ENCODE results near the gene HOXB6.

HOXB6 gene

GRCh38 chr17:48564188-48565021 is 40.4 kb downstream of the HOXB6 start:
- no peak for DNase-seq

DNA sequence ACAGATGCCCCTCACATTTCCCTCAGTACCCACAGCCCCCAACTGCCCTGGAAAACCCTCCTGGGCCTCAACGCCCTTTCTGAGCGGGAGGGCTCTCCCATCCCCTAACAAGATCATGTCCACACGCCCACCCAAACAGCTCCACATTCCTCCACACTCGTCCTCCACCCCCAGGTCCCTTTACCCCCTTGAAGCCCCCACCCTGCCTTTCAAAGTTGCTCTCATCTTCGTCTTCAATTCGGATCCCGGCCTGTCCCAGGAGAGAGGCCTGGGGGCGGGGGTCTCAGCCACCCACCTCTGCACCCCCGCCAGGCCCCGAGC is 41.0 kb downstream of the HOXB6 start:
- no peak for DNase-seq

- DNase-seq, result no peak
Measured at GRCh38 chr17:48563385-48563838, 41.4 kb downstream of the HOXB6 start.

GRCh38 chr17:48562934-48563333 is 41.9 kb downstream of the HOXB6 start:
- DNase-seq, result no peak

GRCh38 chr17:48561884-48562810 is 42.6 kb downstream of the HOXB6 start:
- no peak for DNase-seq

DNA sequence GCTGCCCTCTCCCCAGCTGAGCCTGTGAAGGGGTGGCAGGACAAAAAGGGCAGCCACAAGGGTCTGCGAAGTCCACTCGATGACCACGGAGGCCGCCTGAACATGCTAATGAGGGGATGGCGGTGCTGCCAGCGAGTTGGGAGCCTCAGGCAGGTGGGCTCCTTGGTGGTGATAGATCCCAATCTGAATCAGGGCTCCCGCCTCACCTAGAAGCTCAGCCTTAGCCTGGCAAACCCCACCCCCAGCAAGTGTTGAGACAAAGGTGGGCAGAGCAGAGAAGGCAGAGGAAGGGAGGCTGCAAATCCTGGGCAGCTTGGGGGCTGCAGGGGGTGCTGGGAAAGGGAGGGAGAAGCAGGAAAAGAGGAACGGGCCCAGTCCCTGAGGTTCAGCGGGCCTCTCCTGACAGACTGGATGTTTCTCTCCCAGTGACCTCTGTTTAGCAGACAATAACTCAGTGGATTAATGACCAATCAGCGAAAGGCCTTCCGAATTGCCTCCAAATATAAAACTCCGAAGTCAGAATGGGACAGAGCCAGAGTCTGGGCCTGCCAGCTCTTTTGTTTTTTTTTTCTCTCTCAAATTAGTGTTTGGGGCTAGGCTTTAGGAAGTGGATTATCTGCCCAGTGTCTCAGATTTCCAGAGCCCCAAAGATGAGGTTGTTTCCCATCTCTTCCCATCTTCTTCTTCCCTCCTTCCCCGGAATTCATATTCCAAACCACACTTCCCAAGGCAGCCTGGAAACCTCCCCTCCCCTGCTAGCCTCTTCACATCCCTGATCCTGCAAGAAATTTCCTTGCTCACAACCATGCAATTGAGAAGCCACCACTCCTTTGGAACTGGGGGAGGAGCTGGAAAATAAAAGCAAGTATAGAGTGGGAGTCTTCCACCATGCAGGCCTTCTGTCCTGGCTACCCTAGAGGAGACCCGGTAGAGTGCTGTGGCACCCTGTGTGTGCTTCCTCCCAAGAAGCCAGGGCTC is 44.7 kb downstream of the HOXB6 start:
- no peak for DNase-seq

DNA sequence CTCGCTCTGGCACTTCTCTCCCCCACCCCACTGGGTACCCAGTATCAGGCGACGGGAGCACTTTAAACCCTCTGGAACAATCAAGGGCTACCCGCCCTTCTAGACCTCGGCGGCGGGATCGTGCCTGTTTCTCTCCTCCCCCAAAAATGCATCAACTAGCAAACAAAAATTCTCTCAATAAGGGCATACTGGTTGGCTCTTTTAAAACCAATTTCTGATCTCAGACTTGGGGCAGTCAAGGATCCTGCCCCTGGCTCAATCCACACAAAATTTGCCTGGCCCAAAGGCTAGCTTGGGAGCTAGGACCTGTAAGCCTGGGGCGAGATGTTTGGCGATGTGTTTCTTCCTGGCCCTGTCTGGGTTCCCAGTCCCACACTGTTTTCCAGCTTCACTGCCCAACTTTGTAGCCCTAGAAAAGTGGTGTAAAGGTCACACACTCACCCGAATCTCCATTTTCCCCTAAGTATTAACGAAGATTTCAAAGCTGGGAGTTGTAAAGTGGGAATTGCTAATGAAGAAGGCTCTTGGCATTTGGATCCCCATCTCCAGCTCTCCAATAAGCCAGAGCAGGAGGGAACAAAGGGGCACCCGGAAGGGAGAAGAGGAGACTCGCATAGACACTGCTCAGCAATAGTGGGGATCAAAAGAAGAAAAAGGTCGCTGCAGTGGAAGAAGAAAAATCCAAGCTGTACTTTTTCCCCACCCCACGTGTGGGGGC is 45.5 kb downstream of the HOXB6 start:
- no peak for DNase-seq

DNA sequence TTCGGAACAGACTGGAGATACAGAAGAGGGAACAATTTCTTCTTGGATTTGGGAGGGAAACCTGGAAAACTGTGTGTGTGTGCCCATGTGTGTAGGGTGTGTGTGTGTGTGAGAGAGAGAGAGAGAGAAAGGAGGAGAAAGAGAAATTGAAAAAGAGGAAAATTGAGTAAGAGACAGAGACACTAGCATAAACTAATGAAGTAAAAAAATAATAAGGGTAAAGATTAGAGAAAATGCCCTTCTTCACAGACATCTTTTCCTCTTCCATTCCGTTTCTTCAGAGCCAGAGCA is 46.0 kb downstream of the HOXB6 start:
- no peak for DNase-seq

DNA sequence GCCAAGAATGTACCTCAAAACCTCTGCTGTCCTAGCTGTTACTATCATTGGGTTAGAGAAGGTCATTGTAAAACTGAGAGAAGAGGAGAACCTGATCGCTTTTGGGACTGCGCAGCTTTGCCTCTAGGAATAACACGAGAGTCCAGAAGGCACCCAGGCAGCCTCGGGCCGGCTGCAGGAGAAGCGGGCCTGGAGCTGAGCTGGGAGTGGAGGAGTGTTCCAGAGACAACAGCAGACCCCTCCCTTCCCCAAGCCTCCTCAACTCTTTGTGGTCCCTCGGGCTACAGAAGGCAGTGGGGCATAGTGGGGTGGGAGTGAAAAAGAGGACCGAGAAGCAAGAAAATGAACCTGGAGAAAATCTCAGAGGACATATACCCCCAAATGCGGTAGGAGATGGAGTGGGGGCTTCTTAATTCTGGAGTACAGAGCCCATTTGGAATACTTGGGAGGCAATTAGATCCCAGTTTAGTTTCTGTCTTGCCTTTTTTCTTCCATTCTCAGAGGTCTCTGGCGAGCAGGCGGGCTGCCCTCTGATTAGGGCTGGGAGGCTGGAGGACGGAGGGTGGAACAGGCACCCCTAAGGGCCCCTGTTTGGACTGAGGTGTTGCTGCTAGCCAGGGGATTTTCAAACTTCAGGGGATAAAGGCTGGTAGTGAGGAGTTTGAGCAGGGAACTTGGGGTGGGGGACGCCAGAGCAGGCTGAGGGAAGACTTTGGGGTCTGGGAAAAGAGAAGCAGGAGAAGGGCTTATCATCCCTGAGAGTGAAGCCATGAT is 46.5 kb downstream of the HOXB6 start:
- DNase-seq, result no peak

- DNase-seq, result no peak
Measured at GRCh38 chr17:48556576-48557401, 48.0 kb downstream of the HOXB6 start.

- DNase-seq, result no peak
Measured at GRCh38 chr17:48556229-48556575, 48.6 kb downstream of the HOXB6 start.

DNA sequence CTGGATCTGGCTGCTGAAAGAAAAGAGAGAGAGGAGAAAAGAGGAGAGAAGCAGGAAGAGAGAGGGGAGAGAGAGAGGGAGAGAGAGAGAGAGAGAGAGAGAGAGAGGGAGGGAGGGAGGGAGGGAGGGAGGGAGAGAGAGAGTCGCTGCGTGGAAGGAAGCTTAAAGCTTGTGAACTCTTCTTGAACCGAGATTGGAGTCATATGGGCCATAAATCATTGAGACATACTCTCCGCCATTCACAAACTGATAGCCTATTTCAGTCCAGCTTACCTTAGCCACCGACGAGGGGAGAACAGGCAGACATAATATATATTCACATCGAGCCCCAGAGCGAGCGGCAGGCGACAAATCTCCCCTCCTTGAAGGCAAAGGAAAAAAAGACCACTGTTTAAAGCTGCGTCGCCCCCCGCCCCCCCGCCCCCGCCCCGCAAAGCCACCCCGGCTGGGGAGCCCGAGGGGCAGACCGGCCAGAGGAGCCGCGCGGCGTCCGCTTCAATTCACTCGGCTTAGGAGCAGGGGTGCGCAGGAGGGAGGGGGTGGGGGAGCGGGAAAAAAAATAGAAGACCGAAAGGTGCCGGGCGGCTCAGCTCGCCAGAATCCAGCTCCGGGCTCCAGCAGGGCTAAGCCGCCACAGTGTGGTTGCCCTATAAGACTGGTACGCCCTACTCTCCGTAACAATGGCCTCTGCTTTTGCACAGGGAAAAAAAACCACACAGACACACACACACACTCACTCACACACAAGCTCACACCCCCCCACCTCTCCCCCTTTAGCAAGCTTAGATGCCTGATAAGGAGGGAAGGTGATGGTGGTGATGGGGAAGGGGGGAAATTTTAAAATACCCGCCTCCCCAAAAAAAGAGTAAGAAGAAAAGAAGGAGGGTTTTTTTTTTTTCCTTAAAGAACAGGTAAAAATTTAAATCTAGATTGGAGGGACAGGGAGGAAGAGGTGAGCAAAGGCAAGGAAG is 49.2 kb downstream of the HOXB6 start:
- DNase-seq, result no peak

GRCh38 chr17:48554412-48555257 is 50.2 kb downstream of the HOXB6 start:
- no peak for DNase-seq

- no peak for DNase-seq
Measured at GRCh38 chr17:48553826-48554225, 51.0 kb downstream of the HOXB6 start.

DNA sequence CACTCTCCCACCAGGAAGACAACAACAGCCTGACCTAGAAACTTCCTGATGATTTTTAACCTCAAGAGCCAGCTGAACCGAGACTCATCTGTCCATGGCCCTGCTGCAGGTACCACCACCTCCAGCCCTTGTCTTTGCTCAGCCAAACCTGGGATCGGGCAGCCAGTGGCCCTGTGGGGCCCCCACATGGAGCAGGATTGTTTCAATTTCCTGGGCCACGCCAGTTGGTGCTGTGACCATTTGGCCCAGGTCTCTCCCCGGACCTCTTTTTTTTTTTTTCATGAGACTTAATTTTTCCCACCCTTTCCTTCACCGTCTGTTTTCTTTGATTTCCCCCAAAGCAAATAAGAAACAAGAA is 51.6 kb downstream of the HOXB6 start:
- DNase-seq, result no peak

DNA sequence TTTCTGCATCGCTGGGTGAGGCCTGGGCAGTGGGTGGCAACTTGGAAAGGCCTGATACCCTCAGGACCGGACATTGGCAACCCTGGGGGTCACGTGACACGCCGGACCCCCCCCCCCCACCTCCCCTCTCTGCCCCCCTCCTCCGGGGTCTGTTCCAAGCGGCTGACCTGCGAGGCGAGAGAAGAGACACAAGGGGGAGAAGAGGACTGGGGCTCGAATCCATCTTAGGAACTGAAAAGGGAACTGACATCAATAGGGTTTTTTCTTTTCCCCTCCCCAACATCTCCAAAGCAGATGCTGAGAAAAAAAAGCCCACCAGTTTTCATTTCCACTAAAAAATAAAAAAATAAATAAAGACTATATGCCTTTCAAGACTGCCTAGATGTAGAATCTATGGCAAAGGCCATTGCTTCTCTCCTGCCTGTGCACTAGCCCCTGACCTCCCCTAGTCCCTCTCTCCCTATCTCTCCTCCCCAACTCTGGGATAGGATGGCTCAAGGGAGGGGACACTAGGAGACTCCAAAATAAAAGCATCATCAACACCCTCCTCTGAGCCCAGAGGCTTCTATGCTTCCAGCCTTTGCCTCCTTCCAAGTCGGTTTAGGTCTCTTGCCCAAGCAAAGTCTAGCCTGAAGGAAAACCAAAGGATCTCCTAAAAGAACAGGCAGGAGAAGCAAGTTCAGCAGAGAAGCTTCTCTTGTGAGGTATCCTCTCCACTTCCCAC is 52.2 kb downstream of the HOXB6 start:
- no peak for DNase-seq

DNA sequence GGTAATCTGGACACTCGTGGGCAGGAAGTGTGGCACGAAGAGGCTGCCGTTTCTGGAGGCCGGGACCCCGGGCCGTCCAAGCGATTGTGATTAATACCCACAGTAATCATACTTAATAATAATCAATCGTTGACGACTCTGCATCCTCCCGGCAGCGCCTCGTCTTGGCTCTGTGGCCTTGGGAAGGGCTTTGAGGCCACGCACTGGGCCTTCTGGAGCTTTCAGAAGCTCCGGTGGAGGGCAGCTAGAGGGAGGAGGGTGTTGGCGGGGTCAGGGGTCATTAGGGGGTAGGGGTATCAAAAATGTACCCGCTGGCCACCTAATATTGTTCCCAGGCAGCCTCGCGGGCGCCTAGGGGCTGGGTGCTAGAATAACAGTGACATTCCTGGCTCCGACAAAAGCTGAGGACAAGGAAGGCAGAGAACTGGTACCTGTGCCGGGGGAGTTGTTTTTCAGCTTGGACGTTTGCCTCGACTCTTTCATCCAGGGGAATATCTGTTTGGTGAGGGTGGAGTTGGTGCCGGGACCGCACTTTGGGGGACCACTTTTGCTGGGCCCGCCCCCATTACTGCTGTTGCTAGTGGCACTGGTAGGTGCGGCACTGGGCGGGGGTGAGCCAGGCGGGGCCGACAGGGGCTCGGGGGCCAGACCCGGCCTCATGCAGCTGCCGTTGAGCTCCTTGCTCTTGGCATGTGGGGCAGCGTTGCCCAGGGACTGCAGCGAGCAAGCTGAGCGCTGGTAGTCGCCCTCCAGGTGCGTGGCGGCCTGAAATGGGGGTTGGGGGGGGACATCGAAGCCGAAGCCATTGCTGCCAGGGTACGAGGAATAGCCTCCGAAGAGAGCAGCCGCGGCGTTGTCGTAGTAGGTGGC is 53.0 kb downstream of the HOXB6 start:
- DNase-seq, result no peak

Data from NCI-H1048 (cell line).